ENCODE results near the gene C15orf62.

GRCh38 chr15:40807028-40807887 is 37.5 kb downstream of the C15orf62 start, which contains the start of the genes DNAJC17 and ZFYVE19:
- TF ChIP-seq EZH2phosphoT487 (IDR thresholded peaks at IDR 0.05; ENCODE audit: low read depth) (no peak), CTCF (IDR thresholded peaks at IDR 0.05; ENCODE audit: low read depth, low read length) (no peak)
